ENCODE results near the gene MT3.
A peak's percentile ranks its signal among the peaks of the same experiment; 100 is the strongest.

The MT3 gene

DNA sequence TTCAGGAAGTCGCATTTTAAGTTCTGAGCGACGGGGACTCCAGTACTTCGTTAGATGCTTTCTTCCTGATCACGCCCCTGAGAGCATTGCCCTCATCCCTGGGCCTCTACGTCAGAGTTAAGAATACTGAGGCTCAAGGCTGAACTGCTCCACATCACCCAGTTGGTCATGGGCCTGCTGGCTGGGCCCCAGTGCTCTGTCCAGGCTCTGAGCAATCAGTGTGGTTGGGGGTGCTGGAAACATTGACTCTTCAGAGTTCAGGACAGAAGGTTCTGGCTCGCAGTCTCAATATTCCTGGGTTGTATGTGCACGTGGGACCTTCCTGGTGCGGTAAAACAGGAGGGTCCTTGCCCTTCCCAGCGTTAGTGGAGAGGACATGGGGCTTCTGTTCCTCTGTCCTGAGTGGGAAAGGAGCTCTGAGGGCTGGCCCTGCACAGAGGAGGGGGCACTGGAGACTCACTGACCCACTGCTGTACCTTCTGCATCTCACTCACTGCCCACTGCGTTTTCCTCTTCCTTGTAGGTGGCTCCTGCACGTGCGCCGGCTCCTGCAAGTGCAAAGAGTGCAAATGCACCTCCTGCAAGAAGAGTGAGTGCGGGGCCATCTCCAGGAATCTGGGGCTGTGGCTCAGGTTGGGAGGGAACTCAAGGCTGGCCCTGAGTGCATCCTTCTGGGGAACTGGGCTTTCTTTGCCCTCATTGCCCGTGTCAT, 36.8 kb downstream of the MT3 start:
- H3K4me3 ChIP-seq (ENCODE audit: low read depth, low read length), result peak overlapping the region; percentile 57
- TF ChIP-seq CTCF (IDR thresholded peaks at IDR 0.05; ENCODE audit: low read depth, low read length), result no peak

- TF ChIP-seq CTCF (IDR thresholded peaks at IDR 0.05; ENCODE audit: low read depth, low read length), result no peak
- peak overlapping the region; percentile 57 for H3K4me3 ChIP-seq (ENCODE audit: low read depth, low read length)
These were observed 37.4 kb downstream of the MT3 start for GRCh38 chr16:56626685-56627084.

- H3K4me3 ChIP-seq (ENCODE audit: low read depth, low read length), result no peak overlapping the region
- TF ChIP-seq CTCF (IDR thresholded peaks at IDR 0.05; ENCODE audit: low read depth, low read length), result no peak
These were observed 39.4 kb downstream of the MT3 start for GRCh38 chr16:56628486-56629350.

GRCh38 chr16:56629531-56629930, 40.2 kb downstream of the MT3 start:
- TF ChIP-seq CTCF (IDR thresholded peaks at IDR 0.05; ENCODE audit: low read depth, low read length), result no peak
- no peak overlapping the region for H3K4me3 ChIP-seq (ENCODE audit: low read depth, low read length)

- no peak for TF ChIP-seq CTCF (IDR thresholded peaks at IDR 0.05; ENCODE audit: low read depth, low read length)
- no peak overlapping the region for H3K4me3 ChIP-seq (ENCODE audit: low read depth, low read length)
These were observed 40.8 kb downstream of the MT3 start for GRCh38 chr16:56630134-56630533.

DNA sequence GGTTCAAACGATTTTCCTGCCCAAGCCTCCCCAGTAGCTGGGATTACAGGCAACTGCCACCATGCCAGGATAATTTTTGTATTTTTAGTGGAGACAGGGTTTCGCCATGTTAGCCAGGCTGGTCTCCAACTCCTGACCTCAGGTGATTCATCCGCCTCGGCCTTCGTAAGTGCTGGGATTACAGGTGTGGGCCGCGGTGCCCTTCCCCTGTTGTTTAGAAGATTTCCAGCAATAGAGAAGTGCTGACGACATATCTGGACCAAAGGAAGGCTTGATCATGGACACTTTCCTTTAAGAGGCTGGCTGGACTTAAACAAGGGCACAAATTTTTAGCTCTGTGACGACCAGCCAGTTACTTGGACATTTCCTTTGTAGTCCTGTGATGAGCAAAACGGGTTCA, 41.9 kb downstream of the MT3 start:
- no peak overlapping the region for H3K4me3 ChIP-seq (ENCODE audit: low read depth, low read length)
- TF ChIP-seq CTCF (IDR thresholded peaks at IDR 0.05; ENCODE audit: low read depth, low read length), result no peak

DNA sequence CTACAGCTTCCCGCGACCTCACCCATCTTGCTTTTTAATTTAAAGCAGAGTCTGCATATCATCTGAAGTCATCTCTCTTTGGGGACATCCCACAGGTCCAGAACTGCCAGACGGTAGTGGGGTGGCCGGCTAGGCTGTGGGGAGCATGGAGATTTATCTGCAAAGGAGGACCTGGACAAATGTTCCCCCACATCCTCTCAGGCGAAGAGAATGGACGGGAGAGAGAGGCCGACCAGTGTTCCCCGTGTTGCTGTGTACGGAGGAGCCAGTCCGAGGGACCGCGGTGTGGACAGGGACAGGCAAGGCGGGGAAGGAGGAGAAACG, 42.5 kb downstream of the MT3 start:
- TF ChIP-seq CTCF (IDR thresholded peaks at IDR 0.05; ENCODE audit: low read depth, low read length), result no peak
- no peak overlapping the region for H3K4me3 ChIP-seq (ENCODE audit: low read depth, low read length)
